Liver (tissue), 9 donors: ENCODE results near the gene HOXA4. TPM values are rescaled to one million over a fixed set of nuclear protein-coding genes. Genes with fewer than 3 reads are reported as not detected.

ENCODE experiments used
- DNase-seq: peaks from one replicate; pipeline ENCODE4 v3.0.0-alpha.2; 2017; ENCODE audit warnings: low spot score
- H3K27ac ChIP-seq, 2 donors: one replicate each; pipeline ENCODE4 v1.7.0; 2013; ENCODE audit warnings: inconsistent platforms in 2 of 2, low read length in 2 of 2, control low read depth in 1 of 2, low read depth in 1 of 2, mild to moderate bottlenecking in 1 of 2
- H3K27me3 ChIP-seq, 4 donors: one replicate each; pipeline versions ENCODE4 v1.6.1 to v1.7.0; 2013; ENCODE audit warnings: low read length in 3 of 4, inconsistent platforms in 1 of 4, mild to moderate bottlenecking in 1 of 4, moderate library complexity in 1 of 4; ENCODE audit not compliant: control insufficient read depth in 4 of 4, insufficient read depth in 4 of 4
- H3K36me3 ChIP-seq, 4 donors: one replicate each; pipeline versions ENCODE4 v1.6.1 to v1.7.0; 2013; ENCODE audit warnings: low read length in 3 of 4, mild to moderate bottlenecking in 3 of 4, low read depth in 1 of 4, moderate library complexity in 1 of 4; ENCODE audit not compliant: control insufficient read depth in 4 of 4, insufficient read depth in 3 of 4
- H3K4me1 ChIP-seq, 4 donors: one replicate each; pipeline versions ENCODE4 v1.6.1 to v1.7.0; 2013; ENCODE audit warnings: low read length in 3 of 4, mild to moderate bottlenecking in 3 of 4, moderate library complexity in 1 of 4; ENCODE audit not compliant: control insufficient read depth in 4 of 4, insufficient read depth in 4 of 4
- H3K4me3 ChIP-seq, 3 donors: one replicate each; pipeline versions ENCODE4 v1.6.1 to v1.7.0; 2013; ENCODE audit warnings: low read length in 3 of 3, control low read depth in 1 of 3, low read depth in 1 of 3, mild to moderate bottlenecking in 1 of 3
- H3K9ac ChIP-seq, 2 donors: one replicate each; pipeline ENCODE4 v1.7.0; 2013; ENCODE audit warnings: low read length in 2 of 2, mild to moderate bottlenecking in 2 of 2, moderate library complexity in 2 of 2, control low read depth in 1 of 2, low read depth in 1 of 2
- H3K9me3 ChIP-seq, 4 donors: one replicate each; pipeline versions ENCODE4 v1.6.1 to v1.7.0; 2013; ENCODE audit warnings: low read length in 3 of 4; ENCODE audit not compliant: control insufficient read depth in 4 of 4
- ATF3 ChIP-seq: IDR thresholded peaks from 2 replicates; pipeline ENCODE4 v1.6.1; 2016; ENCODE audit warnings: antibody characterized with exemption
- CTCF ChIP-seq: fragments of 150-350 bp; IDR thresholded peaks from 2 replicates; pipeline ENCODE4 v1.5.1; 2017; ENCODE audit warnings: improper control_type of control experiment, low read depth, low read length; ENCODE audit not compliant: missing input control
- EGR1 ChIP-seq, 2 donors: IDR thresholded peaks; 2 replicates each; pipeline ENCODE4 v1.6.1; 2016 to 2018; ENCODE audit warnings: antibody characterized with exemption in 2 of 2, low read depth in 2 of 2
- FOXA1 ChIP-seq: IDR thresholded peaks from 2 replicates; pipeline ENCODE4 v1.6.1; 2016; ENCODE audit warnings: antibody characterized with exemption
- FOXA2 ChIP-seq: IDR thresholded peaks from 2 replicates; pipeline ENCODE4 v1.6.1; 2016; ENCODE audit warnings: antibody characterized with exemption
- GABPA ChIP-seq, 2 donors: IDR thresholded peaks in 1 of 2; conservative IDR thresholded peaks in 1 of 2; 2 replicates each; pipeline ENCODE4 v1.6.1; 2016; ENCODE audit warnings: antibody characterized with exemption in 2 of 2, mild to moderate bottlenecking in 1 of 2, moderate library complexity in 1 of 2
- HNF4A ChIP-seq, 2 donors: conservative IDR thresholded peaks; 2 replicates each; pipeline ENCODE4 v1.6.1; 2016; ENCODE audit warnings: antibody characterized with exemption in 2 of 2, mild to moderate bottlenecking in 2 of 2
- HNF4G ChIP-seq: IDR thresholded peaks from 2 replicates; pipeline ENCODE4 v1.6.1; 2016; ENCODE audit warnings: antibody characterized with exemption
- JUND ChIP-seq, 2 donors: IDR thresholded peaks; 2 replicates each; pipeline ENCODE4 v1.6.1; 2016; ENCODE audit warnings: antibody characterized with exemption in 2 of 2
- MAX ChIP-seq: IDR thresholded peaks from 2 replicates; pipeline ENCODE4 v1.6.1; 2016; ENCODE audit warnings: antibody characterized with exemption
- NR2F2 ChIP-seq: IDR thresholded peaks from 2 replicates; pipeline ENCODE4 v1.6.1; 2016; ENCODE audit warnings: antibody characterized with exemption
- RAD21 ChIP-seq, 2 donors: IDR thresholded peaks; 2 replicates each; pipeline ENCODE4 v1.6.1; 2016; ENCODE audit warnings: antibody characterized with exemption in 2 of 2, mild to moderate bottlenecking in 2 of 2
- REST ChIP-seq: IDR thresholded peaks from 2 replicates; pipeline ENCODE4 v1.6.1; 2016; ENCODE audit warnings: antibody characterized with exemption, mild to moderate bottlenecking
- RXRA ChIP-seq, 2 donors: IDR thresholded peaks; 2 replicates each; pipeline ENCODE4 v1.6.1; 2017 to 2018; ENCODE audit warnings: antibody characterized with exemption in 2 of 2, mild to moderate bottlenecking in 1 of 2
- SP1 ChIP-seq: IDR thresholded peaks from 2 replicates; pipeline ENCODE4 v1.6.1; 2018; ENCODE audit warnings: antibody characterized with exemption, mild to moderate bottlenecking
- TAF1 ChIP-seq: conservative IDR thresholded peaks from 2 replicates; pipeline ENCODE4 v1.6.1; 2016; ENCODE audit warnings: antibody characterized with exemption, mild to moderate bottlenecking
- YY1 ChIP-seq: IDR thresholded peaks from 2 replicates; pipeline ENCODE4 v1.6.1; 2016; ENCODE audit warnings: antibody characterized with exemption, mild to moderate bottlenecking
- ZBTB33 ChIP-seq: IDR thresholded peaks from 2 replicates; pipeline ENCODE4 v1.6.1; 2016; ENCODE audit warnings: antibody characterized with exemption
- WGBS: extraction: QIAGEN DNeasy Blood & Tissue Kit; methylation state at CpG from one replicate; pipeline ENCODE4 v1.1.7; 2013; 5-methylcytosine and 5-hydroxymethylcytosine counted together
- polyA plus RNA-seq, 2 donors: library from polyadenylated mRNA; stranded (reverse) in 1 of 2; unstranded in 1 of 2; fragments of 200-250 nt in 1 of 2; fragments of >200 nt in 1 of 2; fragmentation: Nextera tagmentation in 1 of 2; extraction: Ambion mirVana in 1 of 2; gene quantifications; one replicate each; pipeline versions ENCODE4 v1.2.1 to v1.2.3, GENCODE V29; 2013 to 2015
- total RNA-seq, 2 donors: library from RNA; depleted of rRNA; stranded (reverse); fragments of >200 nt; gene quantifications; one replicate each; pipeline ENCODE4 v1.2.3, GENCODE V29; 2014
- donor health status: healthy.
- donor health status: healthy.
- donor health status: healthy.
- donor health status: healthy.
- donor health status: healthy.

The HOXA4 gene
- total and polyA plus RNA-seq, 4 donors = 0.17 to 1.1 (median 0.30) TPM

GRCh38 chr7:27178366-27178765, 47.8 kb upstream of the HOXA4 start:
- TF ChIP-seq CTCF = no peak
- TF ChIP-seq ATF3 = no peak
- no peak for TF ChIP-seq YY1
- TF ChIP-seq HNF4G = no peak
- TF ChIP-seq ZBTB33 = no peak
- TF ChIP-seq JUND (IDR thresholded peaks at IDR 0.05) = no peak
- no peak for TF ChIP-seq GABPA (IDR thresholded peaks at IDR 0.05 in 1 of 2, conservative IDR thresholded peaks at IDR 0.05 in 1 of 2)
- no peak for TF ChIP-seq FOXA2
- no peak for TF ChIP-seq SP1
- TF ChIP-seq EGR1 (IDR thresholded peaks at IDR 0.05; ENCODE audit: low read depth in 2 of 2) = no peak
- TF ChIP-seq HNF4A (conservative IDR thresholded peaks at IDR 0.05) = no peak
- no peak for TF ChIP-seq MAX
- TF ChIP-seq RAD21 (IDR thresholded peaks at IDR 0.05) = no peak
- no peak for TF ChIP-seq NR2F2
- TF ChIP-seq REST = no peak
- TF ChIP-seq FOXA1 = no peak
- no peak for TF ChIP-seq TAF1
- no peak for TF ChIP-seq RXRA (IDR thresholded peaks at IDR 0.05)
- no peak for DNase-seq
- no peaks in the 10 kb centered on the region for H3K36me3 ChIP-seq
- H3K27me3 ChIP-seq = peaks cover 18 to 68% (median 25%) of the 10 kb centered on the region in 4 donors
- no peaks in the 10 kb centered on the region for H3K9me3 ChIP-seq
- no peak overlapping the region for H3K4me3 ChIP-seq
- H3K27ac ChIP-seq = no peak overlapping the region
- no peak overlapping the region for H3K9ac ChIP-seq
- peaks cover 2 to 15% (median 11%) of the 10 kb centered on the region in 4 donors for H3K4me1 ChIP-seq
- 47% methylated on average over 6 of the region's 6 CpGs for WGBS
